Measurements from ENCODE around the gene GABRA4.
A peak's percentile ranks its signal among the peaks of the same experiment; 100 is the strongest.

Gene GABRA4

GRCh38 chr4:47002580-47002979, 9.2 kb upstream of the GABRA4 start:
- peak in 1 of 2 experiments; percentile 20 for DNase-seq (ENCODE audit: low read depth in 1 of 2, low spot score in 1 of 2)
- no peak for TF ChIP-seq JUND (IDR thresholded peaks at IDR 0.05; ENCODE audit: low read depth)
- in situ Hi-C loops (cut with HindIII; ENCODE audit: low pct_unique_long_range_greater_than_20kb, low sequenced_read_pairs), result no loop called here

- DNase-seq (ENCODE audit: low read depth in 1 of 2, low spot score in 1 of 2), result no peak
- no peak for TF ChIP-seq JUND (IDR thresholded peaks at IDR 0.05; ENCODE audit: low read depth)
- in situ Hi-C loops (cut with HindIII; ENCODE audit: low pct_unique_long_range_greater_than_20kb, low sequenced_read_pairs), result no loop called here
Observed at GRCh38 chr4:47000406-47000805, 7.0 kb upstream of the GABRA4 start.

GRCh38 chr4:46999566-46999965, 6.2 kb upstream of the GABRA4 start:
- in situ Hi-C loops (cut with HindIII; ENCODE audit: low pct_unique_long_range_greater_than_20kb, low sequenced_read_pairs), result no loop called here
- no peak for TF ChIP-seq JUND (IDR thresholded peaks at IDR 0.05; ENCODE audit: low read depth)
- no peak for DNase-seq (ENCODE audit: low read depth in 1 of 2, low spot score in 1 of 2)

GRCh38 chr4:46994007-46994405, 625 bp upstream of the GABRA4 start:
- TF ChIP-seq JUND (IDR thresholded peaks at IDR 0.05; ENCODE audit: low read depth), result no peak
- in situ Hi-C loops (cut with HindIII; ENCODE audit: low pct_unique_long_range_greater_than_20kb, low sequenced_read_pairs), result no loop called here
- DNase-seq (ENCODE audit: low read depth in 1 of 2, low spot score in 1 of 2), result no peak

GRCh38 chr4:46992338-46992737, 1.0 kb downstream of the GABRA4 start:
- in situ Hi-C loops (cut with HindIII; ENCODE audit: low pct_unique_long_range_greater_than_20kb, low sequenced_read_pairs), result no loop called here
- DNase-seq (ENCODE audit: low read depth in 1 of 2, low spot score in 1 of 2), result no peak
- no peak for TF ChIP-seq JUND (IDR thresholded peaks at IDR 0.05; ENCODE audit: low read depth)

- no peak for DNase-seq (ENCODE audit: low read depth in 1 of 2, low spot score in 1 of 2)
- TF ChIP-seq JUND (IDR thresholded peaks at IDR 0.05; ENCODE audit: low read depth), result no peak
- in situ Hi-C loops (cut with HindIII; ENCODE audit: low pct_unique_long_range_greater_than_20kb, low sequenced_read_pairs), result no loop called here
Observed at GRCh38 chr4:46986922-46987638, 6.3 kb downstream of the GABRA4 start.

- no peak for DNase-seq (ENCODE audit: low read depth in 1 of 2, low spot score in 1 of 2)
- in situ Hi-C loops (cut with HindIII; ENCODE audit: low pct_unique_long_range_greater_than_20kb, low sequenced_read_pairs), result no loop called here
- TF ChIP-seq JUND (IDR thresholded peaks at IDR 0.05; ENCODE audit: low read depth), result no peak
Observed at GRCh38 chr4:46984781-46985180, 8.6 kb downstream of the GABRA4 start.

GRCh38 chr4:46980851-46981250, 12.5 kb downstream of the GABRA4 start:
- TF ChIP-seq JUND (IDR thresholded peaks at IDR 0.05; ENCODE audit: low read depth), result no peak
- no peak for DNase-seq (ENCODE audit: low read depth in 1 of 2, low spot score in 1 of 2)
- in situ Hi-C loops (cut with HindIII; ENCODE audit: low pct_unique_long_range_greater_than_20kb, low sequenced_read_pairs), result no loop called here

- no peak for DNase-seq (ENCODE audit: low read depth in 1 of 2, low spot score in 1 of 2)
- in situ Hi-C loops (cut with HindIII; ENCODE audit: low pct_unique_long_range_greater_than_20kb, low sequenced_read_pairs), result no loop called here
- TF ChIP-seq JUND (IDR thresholded peaks at IDR 0.05; ENCODE audit: low read depth), result no peak
Observed at GRCh38 chr4:46979726-46980125, 13.7 kb downstream of the GABRA4 start.

- in situ Hi-C loops (cut with HindIII; ENCODE audit: low pct_unique_long_range_greater_than_20kb, low sequenced_read_pairs), result no loop called here
- TF ChIP-seq JUND (IDR thresholded peaks at IDR 0.05; ENCODE audit: low read depth), result no peak
- DNase-seq (ENCODE audit: low read depth in 1 of 2, low spot score in 1 of 2), result no peak
Observed at GRCh38 chr4:46979283-46979682, 14.1 kb downstream of the GABRA4 start.

GRCh38 chr4:46977245-46977644, 16.1 kb downstream of the GABRA4 start:
- no peak for TF ChIP-seq JUND (IDR thresholded peaks at IDR 0.05; ENCODE audit: low read depth)
- no peak for DNase-seq (ENCODE audit: low read depth in 1 of 2, low spot score in 1 of 2)
- in situ Hi-C loops (cut with HindIII; ENCODE audit: low pct_unique_long_range_greater_than_20kb, low sequenced_read_pairs), result no loop called here

GRCh38 chr4:46975812-46976553, 17.4 kb downstream of the GABRA4 start:
- TF ChIP-seq JUND (IDR thresholded peaks at IDR 0.05; ENCODE audit: low read depth), result no peak
- DNase-seq (ENCODE audit: low read depth in 1 of 2, low spot score in 1 of 2), result no peak

GRCh38 chr4:46974891-46975543, 18.4 kb downstream of the GABRA4 start:
- no peak for DNase-seq (ENCODE audit: low read depth in 1 of 2, low spot score in 1 of 2)
- no peak for TF ChIP-seq JUND (IDR thresholded peaks at IDR 0.05; ENCODE audit: low read depth)
- in situ Hi-C loops (cut with HindIII; ENCODE audit: low pct_unique_long_range_greater_than_20kb, low sequenced_read_pairs), result no loop called here

More at GRCh38 chr4:46975812-46976553, 17.4 kb downstream of the GABRA4 start:
- in situ Hi-C loops (cut with HindIII; ENCODE audit: low pct_unique_long_range_greater_than_20kb, low sequenced_read_pairs), result no loop called here
